ENCODE results near the gene ATAD2B. TPM values are rescaled to one million over a fixed set of nuclear protein-coding genes. Genes with fewer than 3 reads are reported as not detected.
"Not testable (repeated sequence)": the region's sequence is repeated elsewhere in the genome, so short reads cannot be mapped to it uniquely, and the experiment has no call there.

Gene ATAD2B
- 4.2 TPM for polyA plus RNA-seq (2013, experiment 1 of 2; ENCODE audit: insufficient read length)
- polyA plus RNA-seq (2013, experiment 2 of 2; ENCODE audit: insufficient read length): 5.6 TPM

- peak; percentile 94 for DNase-seq
Observed at GRCh38 chr2:23926750-23927571, at the start of gene ATAD2B. Gene ATAD2B, minus strand, starts transcription at chr2:23927123. Its CDS starts 353 bp downstream, at chr2:23926770.

- no peak for DNase-seq
Observed at GRCh38 chr2:23967846-23968245, 40.9 kb upstream of the ATAD2B start.

- no peak for DNase-seq
Observed at GRCh38 chr2:23954325-23955014, 27.5 kb upstream of the ATAD2B start.

- DNase-seq: peak; percentile 5
Observed at GRCh38 chr2:23953625-23954024, 26.7 kb upstream of the ATAD2B start.

DNA sequence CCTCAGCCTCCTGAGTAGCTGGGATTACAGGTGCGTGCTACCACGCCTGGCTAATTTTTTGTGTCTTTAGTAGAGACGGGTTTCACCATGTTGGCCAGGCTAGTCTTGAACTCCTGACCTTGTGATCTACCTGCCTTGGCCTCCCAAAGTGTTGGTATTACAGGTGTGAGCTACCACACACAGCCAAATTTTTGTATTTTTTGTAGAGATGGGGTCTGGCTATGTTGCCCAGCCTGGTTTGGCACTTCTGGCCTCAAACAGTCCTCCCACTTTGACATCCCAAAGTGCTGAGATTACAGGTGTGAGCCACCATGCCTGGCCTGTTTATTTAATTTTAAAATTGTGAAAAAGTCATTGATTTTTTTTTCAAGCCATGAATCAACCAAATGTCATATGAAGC lies 25.6 kb upstream of the ATAD2B start:
- not testable (repeated sequence) for DNase-seq

- DNase-seq: no peak
Observed at GRCh38 chr2:23947350-23947749, 20.4 kb upstream of the ATAD2B start.

DNA sequence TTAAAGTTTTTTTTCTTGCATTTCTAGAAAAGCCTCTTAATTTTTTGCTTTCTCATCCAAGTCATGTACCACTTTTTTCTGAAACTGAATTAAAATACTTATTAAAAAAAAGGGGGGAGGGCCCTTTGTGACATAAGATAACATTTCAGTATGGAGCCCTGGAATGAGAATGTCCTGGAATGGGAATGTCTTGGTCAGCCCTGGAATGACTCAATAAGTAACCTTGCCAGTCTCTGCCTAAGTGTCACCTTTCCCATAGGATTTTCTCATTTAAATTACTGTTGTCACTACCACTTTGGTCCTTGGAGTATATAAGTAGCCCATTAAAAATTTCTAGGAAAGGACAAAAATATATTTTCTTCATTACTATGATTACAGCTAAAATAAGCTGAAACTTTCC lies 18.1 kb upstream of the ATAD2B start:
- peak; percentile 46 for DNase-seq

- DNase-seq: no peak
Observed at GRCh38 chr2:23944527-23944926, 17.6 kb upstream of the ATAD2B start.

GRCh38 chr2:23943666-23944065 lies 16.7 kb upstream of the ATAD2B start:
- no peak for DNase-seq

DNA sequence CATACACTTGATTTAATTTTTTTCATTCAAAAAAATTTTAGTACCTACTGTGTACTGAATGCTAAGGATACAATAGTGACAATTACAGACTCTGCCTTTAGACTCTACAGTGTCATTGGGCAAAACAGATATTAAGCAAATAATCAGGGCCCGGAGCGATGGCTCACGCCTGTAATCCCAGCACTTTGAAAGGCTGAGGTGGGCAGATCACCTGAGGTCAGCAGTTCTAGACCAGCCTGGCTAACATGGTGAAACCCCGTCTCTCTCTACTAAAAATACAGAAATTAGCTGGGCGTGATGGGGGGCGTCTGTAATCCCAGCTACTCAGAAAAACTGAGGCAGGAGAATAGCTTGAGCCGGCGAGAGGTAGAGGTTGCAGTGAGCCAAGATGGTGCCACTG lies 14.7 kb upstream of the ATAD2B start:
- no peak for DNase-seq

DNA sequence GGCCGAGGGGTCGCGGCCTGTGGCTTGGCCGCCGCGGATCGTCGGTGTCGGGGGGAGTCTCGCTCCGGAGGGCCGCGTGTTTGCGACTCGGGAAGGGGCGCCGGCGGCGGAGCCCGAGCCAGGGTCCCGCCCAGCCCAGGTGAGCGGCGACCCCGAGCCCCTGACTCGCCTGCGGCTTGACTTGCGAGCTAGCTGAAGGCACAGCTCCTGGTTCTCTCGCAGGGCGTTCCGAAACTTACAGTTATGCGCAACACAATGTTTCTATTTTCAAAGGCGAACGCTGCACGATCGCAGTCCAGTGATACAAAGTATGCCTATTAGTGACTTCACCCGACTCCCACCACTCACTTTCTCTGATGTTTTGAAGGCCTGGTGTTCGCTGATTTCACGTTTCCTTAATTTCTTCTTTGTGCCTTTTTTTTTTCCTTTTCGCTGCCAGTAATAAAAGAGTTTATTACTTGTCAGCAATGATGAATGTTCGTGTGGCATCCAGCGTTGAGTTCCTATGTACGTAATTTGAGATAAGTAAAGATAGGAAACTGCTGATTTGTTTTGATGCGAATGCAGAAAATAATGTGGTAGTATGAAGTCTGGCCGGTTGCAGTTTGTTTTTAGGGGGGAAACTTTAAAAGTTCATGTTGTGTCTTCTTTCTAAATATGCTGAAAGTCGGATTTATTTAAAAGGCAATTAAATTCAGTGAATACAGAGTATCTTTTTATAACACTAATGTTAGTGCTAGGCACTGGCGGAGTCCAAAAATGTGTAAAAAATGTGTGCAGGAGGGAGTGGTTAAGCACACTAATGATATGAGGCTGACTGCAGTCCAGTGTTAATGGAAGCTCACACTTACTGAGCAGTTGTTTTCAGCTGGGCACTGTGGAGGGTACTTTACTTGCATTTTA lies 14.0 kb upstream of the ATAD2B start:
- peak; percentile 44 for DNase-seq

GRCh38 chr2:23939987-23940717 lies 13.2 kb upstream of the ATAD2B start, which contains the start of gene UBXN2A:
Gene UBXN2A, plus strand, starts transcription at chr2:23940463. Its CDS starts 17,852 bp downstream, at chr2:23958315.
- peak; percentile 85 for DNase-seq

GRCh38 chr2:23934259-23934658 lies 7.3 kb upstream of the ATAD2B start:
- DNase-seq: no peak

- peak; percentile 30 for DNase-seq
Observed at GRCh38 chr2:23926290-23926749, 603 bp downstream of the ATAD2B start.

DNA sequence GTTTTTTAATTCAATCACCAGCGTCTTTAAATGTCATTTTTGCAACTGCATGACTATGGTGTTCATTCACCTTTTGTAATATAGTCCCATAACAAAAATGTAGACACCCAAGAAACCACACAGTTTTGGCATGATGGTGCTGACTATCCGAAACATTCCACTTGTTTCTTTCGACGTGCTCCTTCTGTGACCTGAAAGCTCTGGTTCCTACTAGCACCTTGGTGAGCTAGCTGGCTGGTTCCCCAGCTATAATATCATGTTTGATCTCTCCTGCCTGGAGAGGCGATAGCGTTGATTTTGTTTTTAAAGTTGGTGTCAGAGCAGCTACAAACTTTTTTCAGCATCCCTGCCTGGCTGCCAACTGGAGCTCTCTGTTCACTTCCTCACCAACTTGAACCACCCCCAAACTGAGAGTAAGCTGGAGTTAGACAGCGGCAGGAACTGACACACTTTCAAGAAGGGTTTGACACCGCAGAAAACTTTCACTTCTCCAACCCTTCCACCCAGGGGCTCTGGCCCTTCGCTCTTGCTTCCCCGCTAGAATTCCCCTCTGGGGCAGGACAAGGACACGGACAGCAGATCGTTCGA lies 1.1 kb downstream of the ATAD2B start:
- peak; percentile 69 for DNase-seq

DNA sequence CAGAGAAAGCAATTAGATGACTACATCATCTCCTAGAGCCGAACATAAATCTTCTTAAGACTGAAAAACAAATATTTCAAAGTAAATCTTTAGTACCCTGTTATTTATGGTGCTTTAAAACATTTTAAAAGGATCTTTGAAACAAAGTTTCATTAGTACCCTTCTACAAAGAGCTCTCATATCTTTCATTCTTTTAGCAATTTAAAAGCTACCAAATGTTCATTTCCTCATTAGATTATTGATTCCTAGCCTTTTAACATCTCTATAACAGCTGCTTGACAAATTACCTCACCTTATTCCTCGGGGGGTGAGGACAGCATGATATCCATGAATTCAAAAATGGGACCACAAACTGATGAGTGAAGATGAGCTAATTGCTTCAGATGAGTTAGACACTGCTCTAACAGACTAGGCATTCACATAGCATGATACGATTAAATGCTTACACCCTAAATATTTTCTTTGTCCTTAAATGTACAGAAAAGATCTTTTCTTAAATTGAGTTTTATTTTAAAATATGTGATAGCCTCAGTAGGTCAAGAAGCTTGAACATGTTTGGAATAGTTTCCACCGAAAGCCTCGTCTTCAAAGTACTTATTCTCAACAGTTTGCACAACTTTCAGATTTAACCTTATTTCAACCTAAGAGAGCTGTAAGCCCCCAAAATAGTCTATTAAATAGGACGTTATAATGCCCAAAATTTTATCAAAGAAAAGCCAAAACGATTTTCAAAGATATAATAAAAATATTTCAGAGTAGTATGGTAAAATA lies 2.1 kb downstream of the ATAD2B start:
- no peak for DNase-seq

- peak; percentile 12 for DNase-seq
Observed at GRCh38 chr2:23918837-23919489, 8.0 kb downstream of the ATAD2B start.

DNA sequence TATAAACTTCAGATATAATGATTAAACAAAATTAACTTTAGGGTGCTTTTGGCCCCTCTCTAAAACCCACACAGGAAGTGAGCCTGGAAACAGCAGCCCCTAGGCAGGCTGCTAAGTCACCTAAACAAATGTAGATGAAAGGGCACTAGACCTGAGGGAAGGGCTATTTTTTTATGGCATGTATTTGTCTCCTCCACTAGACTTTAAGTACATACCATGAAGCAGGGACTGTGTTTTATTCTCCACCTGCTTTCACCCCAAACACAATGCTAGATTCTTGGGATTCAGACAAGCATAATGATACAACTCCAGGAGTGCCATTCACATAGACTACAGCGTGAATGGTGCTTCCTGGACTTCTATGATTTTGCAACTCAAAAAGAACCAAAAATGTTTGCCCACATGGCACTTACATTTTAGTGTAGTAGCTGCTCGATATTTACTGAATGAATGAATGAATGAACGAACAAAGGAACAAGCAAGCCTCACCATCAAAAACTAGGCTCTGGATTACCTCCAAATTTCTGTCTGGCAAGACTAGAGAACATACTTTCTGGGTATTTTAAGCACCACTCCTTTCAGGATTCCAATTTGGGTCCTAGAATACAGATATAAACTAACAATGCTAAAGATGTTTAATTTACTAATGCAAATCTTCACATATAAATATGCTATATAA lies 10.1 kb downstream of the ATAD2B start:
- no peak for DNase-seq

- DNase-seq: no peak
Observed at GRCh38 chr2:23915327-23915726, 11.6 kb downstream of the ATAD2B start.

All from fibroblast of skin of back (primary cell).